HepG2 (cell line): Measurements from ENCODE around the gene ARL2. TPM values are rescaled to one million over a fixed set of nuclear protein-coding genes. Genes with fewer than 3 reads are reported as not detected.

Experiments used
- ADNP ChIP-seq: sonication (generic); formaldehyde crosslinking; IDR thresholded peaks from 2 replicates; pipeline ENCODE4 v1.4.0; 2020; ENCODE audit warnings: missing genetic modification reagents
- FLYWCH1 ChIP-seq: sonication (generic); formaldehyde crosslinking; IDR thresholded peaks from 2 replicates; pipeline ENCODE4 v1.8.1; 2023; ENCODE audit warnings: mild to moderate bottlenecking, missing genetic modification reagents
- FOXP4 ChIP-seq: sonication (generic); formaldehyde crosslinking; IDR thresholded peaks from 2 replicates; pipeline ENCODE4 v1.4.0; 2020; ENCODE audit warnings: missing genetic modification reagents
- GABPA ChIP-seq, 2 experiments: IDR thresholded peaks; 2 replicates each; pipeline ENCODE4 v1.6.1; 2011 to 2016; ENCODE audit warnings: low read depth in 2 of 2, low read length in 1 of 2, missing biosample characterization in 1 of 2, missing genetic modification characterization in 1 of 2
- GATA4 ChIP-seq: sonication (generic); IDR thresholded peaks from 2 replicates; pipeline ENCODE4 v1.6.1; 2016; ENCODE audit warnings: antibody characterized with exemption, low read depth, borderline replicate concordance
- JUND ChIP-seq: sonication (generic); formaldehyde crosslinking; IDR thresholded peaks from 2 replicates; pipeline ENCODE4 v1.8.0; 2022; ENCODE audit warnings: mild to moderate bottlenecking, missing genetic modification reagents
- KLF11 ChIP-seq: IDR thresholded peaks from 2 replicates; pipeline ENCODE4 v1.6.1; 2016; ENCODE audit warnings: missing compliant biosample characterization
- MAFK ChIP-seq, 2 experiments: IDR thresholded peaks in 1 of 2; conservative IDR thresholded peaks in 1 of 2; 2 replicates each; pipeline ENCODE4 v1.6.1; 2011; ENCODE audit warnings: improper control_type of control experiment in 2 of 2, low read length in 2 of 2
- MEIS1 ChIP-seq: sonication (generic); formaldehyde crosslinking; IDR thresholded peaks from 2 replicates; pipeline ENCODE4 v1.9.0; 2021; ENCODE audit warnings: mild to moderate bottlenecking, missing genetic modification reagents, moderate library complexity, borderline replicate concordance
- MIXL1 ChIP-seq: IDR thresholded peaks from 2 replicates; pipeline ENCODE4 v1.6.1; 2016
- MNT ChIP-seq: fragments of 450-650 bp; IDR thresholded peaks from 2 replicates; pipeline ENCODE4 v1.6.1; 2016
- NFYB ChIP-seq: sonication (generic); formaldehyde crosslinking; IDR thresholded peaks from 2 replicates; pipeline ENCODE4 v1.4.0; 2020; ENCODE audit warnings: missing genetic modification reagents
- PRMT3 ChIP-seq: sonication (generic); formaldehyde crosslinking; IDR thresholded peaks from 2 replicates; pipeline ENCODE4 v1.8.1; 2022; ENCODE audit warnings: low read depth, mild to moderate bottlenecking, moderate library complexity, missing genetic modification reagents, borderline replicate concordance
- RFX1 ChIP-seq: fragments of 450-650 bp; IDR thresholded peaks from 2 replicates; pipeline ENCODE4 v1.6.1; 2017
- TOE1 ChIP-seq: sonication (generic); formaldehyde crosslinking; IDR thresholded peaks from 2 replicates; pipeline ENCODE4 v1.4.0; 2020; ENCODE audit warnings: mild to moderate bottlenecking, missing genetic modification reagents
- ZSCAN21 ChIP-seq: sonication (generic); formaldehyde crosslinking; IDR thresholded peaks from 2 replicates; pipeline ENCODE4 v1.8.0; 2022; ENCODE audit warnings: mild to moderate bottlenecking, missing genetic modification reagents, moderate library complexity, borderline replicate concordance
- ZSCAN9 ChIP-seq: IDR thresholded peaks from 2 replicates; pipeline ENCODE4 v1.6.1; 2016; ENCODE audit warnings: borderline replicate concordance
- polyA plus RNA-seq, 8 experiments: library from polyadenylated mRNA; depleted of rRNA in 3 of 8; stranded (reverse) in 7 of 8; unstranded in 1 of 8; fragments of >200 nt; fragmentation: Illumina TruSeq in 4 of 8; extraction: Trizol in 4 of 8; gene quantifications; 2 replicates each; pipeline versions ENCODE4 v1.2.1 to v1.2.3, GENCODE V29; 2011 to 2016; ENCODE audit warnings: low read depth in 4 of 8, missing spikeins in 1 of 8, mixed read lengths in 1 of 8; ENCODE audit not compliant: insufficient read depth in 1 of 8
- total RNA-seq, 5 experiments: library from RNA; depleted of rRNA; stranded (reverse); fragments of >200 nt; fragmentation: Illumina TruSeq; extraction: Trizol; gene quantifications; 2 replicates each; pipeline ENCODE4 v1.2.3, GENCODE V29; 2016; ENCODE audit warnings: low read depth in 1 of 5
- TF ChIP-seq, protein P1 (sequence below): sonication (generic); formaldehyde crosslinking; IDR thresholded peaks from 2 replicates; pipeline ENCODE4 v1.4.0; 2020; ENCODE audit warnings: missing genetic modification reagents
- TF ChIP-seq, protein P2 (sequence below): IDR thresholded peaks from 2 replicates; pipeline ENCODE4 v1.6.1; 2016; ENCODE audit warnings: missing compliant biosample characterization, missing genetic modification reagents, borderline replicate concordance
- TF ChIP-seq, protein P3 (sequence below): sonication (generic); formaldehyde crosslinking; IDR thresholded peaks from 2 replicates; pipeline ENCODE4 v1.4.0; 2020; ENCODE audit warnings: mild to moderate bottlenecking, low read depth, missing genetic modification reagents
- TF ChIP-seq, protein P4 (sequence below): sonication (generic); formaldehyde crosslinking; IDR thresholded peaks from 2 replicates; pipeline ENCODE4 v1.4.0; 2020; ENCODE audit warnings: mild to moderate bottlenecking, missing genetic modification reagents

Gene ARL2
- total and polyA plus RNA-seq, 2 of the 13 experiments (the other 11 are each of a cell fraction or from before 2014, with no cell fraction given) = 82.9 to 84.4 TPM

DNA sequence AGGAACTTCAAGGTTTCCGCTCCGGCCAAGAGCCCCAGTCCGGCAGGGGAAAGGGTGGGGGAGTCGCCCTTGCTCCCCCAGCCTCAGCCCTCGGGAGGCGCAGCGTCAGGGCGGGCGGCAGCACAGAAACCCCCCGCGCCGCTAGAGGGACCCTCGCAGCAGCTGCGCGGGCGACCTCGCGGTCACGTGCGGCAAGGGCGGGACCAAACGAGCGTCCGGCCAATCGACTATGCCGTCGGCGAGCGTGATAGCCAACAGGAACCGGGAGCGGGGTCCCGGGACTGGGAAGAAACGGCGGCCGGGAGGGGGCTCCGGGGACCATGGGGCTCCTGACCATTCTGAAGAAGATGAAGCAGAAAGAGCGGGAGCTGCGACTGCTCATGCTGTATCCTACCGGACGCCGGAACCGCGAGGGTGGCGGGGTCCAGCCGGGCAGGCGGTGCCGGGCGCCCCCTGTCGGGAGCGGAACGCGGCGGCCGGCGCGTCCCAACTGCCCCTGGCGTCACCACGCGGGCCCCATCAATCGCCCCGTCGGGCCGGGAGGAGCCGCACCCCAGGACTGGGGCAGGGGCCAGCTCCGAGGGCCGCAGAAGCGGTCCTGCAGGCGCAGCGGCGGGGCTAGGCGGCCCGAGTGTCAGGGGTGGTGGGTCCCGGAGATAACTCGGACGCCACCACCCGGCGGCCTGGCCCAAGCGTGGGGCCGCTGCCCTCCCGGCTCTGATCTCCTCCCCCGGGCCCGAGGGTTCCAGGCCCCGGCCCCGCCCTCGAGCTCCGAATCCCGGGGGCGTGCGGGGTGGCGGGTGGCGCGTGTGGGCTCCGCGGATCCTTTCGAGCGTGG is at the start of gene ARL2 (continued):
- TF ChIP-seq, protein P1, sequence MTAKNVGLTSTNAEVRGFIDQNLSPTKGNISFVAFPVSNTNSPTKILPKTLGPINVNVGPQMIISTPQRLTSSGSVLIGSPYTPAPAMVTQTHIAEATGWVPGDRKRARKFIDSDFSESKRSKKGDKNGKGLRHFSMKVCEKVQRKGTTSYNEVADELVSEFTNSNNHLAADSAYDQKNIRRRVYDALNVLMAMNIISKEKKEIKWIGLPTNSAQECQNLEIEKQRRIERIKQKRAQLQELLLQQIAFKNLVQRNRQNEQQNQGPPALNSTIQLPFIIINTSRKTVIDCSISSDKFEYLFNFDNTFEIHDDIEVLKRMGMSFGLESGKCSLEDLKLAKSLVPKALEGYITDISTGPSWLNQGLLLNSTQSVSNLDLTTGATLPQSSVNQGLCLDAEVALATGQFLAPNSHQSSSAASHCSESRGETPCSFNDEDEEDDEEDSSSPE = peak; percentile 92
- TF ChIP-seq MEIS1 (CRISPR knock-in tag) (peak; percentile 84; the same call in 1 of the 2 replicates), FOXP4 (CRISPR knock-in tag) (0 out of 2 replicates have a peak, but pooled peaks have one; percentile 19), JUND (CRISPR knock-in tag) (no peak), NFYB (CRISPR knock-in tag) (peak; percentile 90), PRMT3 (CRISPR knock-in tag) (peak; percentile 86), MNT (peak; percentile 39), RFX1 (no peak), KLF11 (CRISPR knock-in tag) (no peak), GATA4 (no peak), FLYWCH1 (CRISPR knock-in tag) (no peak), ZSCAN21 (CRISPR knock-in tag) (no peak), ZSCAN9 (CRISPR knock-in tag) (peak; percentile 5; the same call in 1 of the 2 replicates), MAFK (conservative IDR thresholded peaks at IDR 0.05 in 1 of 2, IDR thresholded peaks at IDR 0.05 in 1 of 2; ENCODE audit: low read length in 2 of 2) (no peak), ADNP (CRISPR knock-in tag) (no peak), GABPA (IDR thresholded peaks at IDR 0.05; ENCODE audit: low read depth, low read length) (peak; percentile 36; the same call in 1 of the 2 replicates), GABPA (CRISPR knock-in tag; IDR thresholded peaks at IDR 0.05; ENCODE audit: low read depth) (peak; percentile 44), TOE1 (CRISPR knock-in tag) (peak; percentile 10; the same call in 1 of the 2 replicates), MIXL1 (CRISPR knock-in tag) (no peak)
- TF ChIP-seq, protein P2, sequence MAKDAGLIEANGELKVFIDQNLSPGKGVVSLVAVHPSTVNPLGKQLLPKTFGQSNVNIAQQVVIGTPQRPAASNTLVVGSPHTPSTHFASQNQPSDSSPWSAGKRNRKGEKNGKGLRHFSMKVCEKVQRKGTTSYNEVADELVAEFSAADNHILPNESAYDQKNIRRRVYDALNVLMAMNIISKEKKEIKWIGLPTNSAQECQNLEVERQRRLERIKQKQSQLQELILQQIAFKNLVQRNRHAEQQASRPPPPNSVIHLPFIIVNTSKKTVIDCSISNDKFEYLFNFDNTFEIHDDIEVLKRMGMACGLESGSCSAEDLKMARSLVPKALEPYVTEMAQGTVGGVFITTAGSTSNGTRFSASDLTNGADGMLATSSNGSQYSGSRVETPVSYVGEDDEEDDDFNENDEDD (CRISPR knock-in tag) = peak; percentile 85; the same call in 1 of the 2 replicates
- TF ChIP-seq, protein P3, sequence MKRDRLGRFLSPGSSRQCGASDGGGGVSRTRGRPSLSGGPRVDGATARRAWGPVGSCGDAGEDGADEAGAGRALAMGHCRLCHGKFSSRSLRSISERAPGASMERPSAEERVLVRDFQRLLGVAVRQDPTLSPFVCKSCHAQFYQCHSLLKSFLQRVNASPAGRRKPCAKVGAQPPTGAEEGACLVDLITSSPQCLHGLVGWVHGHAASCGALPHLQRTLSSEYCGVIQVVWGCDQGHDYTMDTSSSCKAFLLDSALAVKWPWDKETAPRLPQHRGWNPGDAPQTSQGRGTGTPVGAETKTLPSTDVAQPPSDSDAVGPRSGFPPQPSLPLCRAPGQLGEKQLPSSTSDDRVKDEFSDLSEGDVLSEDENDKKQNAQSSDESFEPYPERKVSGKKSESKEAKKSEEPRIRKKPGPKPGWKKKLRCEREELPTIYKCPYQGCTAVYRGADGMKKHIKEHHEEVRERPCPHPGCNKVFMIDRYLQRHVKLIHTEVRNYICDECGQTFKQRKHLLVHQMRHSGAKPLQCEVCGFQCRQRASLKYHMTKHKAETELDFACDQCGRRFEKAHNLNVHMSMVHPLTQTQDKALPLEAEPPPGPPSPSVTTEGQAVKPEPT = peak; percentile 92
- TF ChIP-seq, protein P4, sequence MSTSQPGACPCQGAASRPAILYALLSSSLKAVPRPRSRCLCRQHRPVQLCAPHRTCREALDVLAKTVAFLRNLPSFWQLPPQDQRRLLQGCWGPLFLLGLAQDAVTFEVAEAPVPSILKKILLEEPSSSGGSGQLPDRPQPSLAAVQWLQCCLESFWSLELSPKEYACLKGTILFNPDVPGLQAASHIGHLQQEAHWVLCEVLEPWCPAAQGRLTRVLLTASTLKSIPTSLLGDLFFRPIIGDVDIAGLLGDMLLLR (CRISPR knock-in tag) = no peak; the same call in 1 of the 2 replicates
